ENCODE measurements around the gene CPA1.

Gene CPA1

GRCh38 chr7:130372402-130373165, 7.7 kb upstream of the CPA1 start:
- TF ChIP-seq TAF1 (IDR thresholded peaks at IDR 0.05; ENCODE audit: low read depth) (no peak), USF1 (IDR thresholded peaks at IDR 0.05) (no peak), CEBPB (IDR thresholded peaks at IDR 0.05) (no peak), FOXM1 (IDR thresholded peaks at IDR 0.05; ENCODE audit: borderline replicate concordance, low read depth) (no peak), NFIC (IDR thresholded peaks at IDR 0.05) (no peak), RAD21 (IDR thresholded peaks at IDR 0.05; ENCODE audit: low read depth) (no peak), CREB1 (IDR thresholded peaks at IDR 0.05; ENCODE audit: low read depth) (no peak), ZBTB7A (IDR thresholded peaks at IDR 0.05; ENCODE audit: low read depth) (no peak), YY1 (IDR thresholded peaks at IDR 0.05; ENCODE audit: low read depth) (no peak), EP300 (IDR thresholded peaks at IDR 0.05; ENCODE audit: borderline replicate concordance) (no peak)

- TF ChIP-seq CREB1 (IDR thresholded peaks at IDR 0.05; ENCODE audit: low read depth) (no peak), TEAD4 (IDR thresholded peaks at IDR 0.05) (no peak), TAF1 (IDR thresholded peaks at IDR 0.05; ENCODE audit: low read depth) (no peak), YY1 (IDR thresholded peaks at IDR 0.05; ENCODE audit: low read depth) (no peak)
These were observed 5.8 kb upstream of the CPA1 start for GRCh38 chr7:130374507-130374906.

GRCh38 chr7:130377178-130377577, 3.1 kb upstream of the CPA1 start:
- no peak for TF ChIP-seq CEBPB (IDR thresholded peaks at IDR 0.05)
- no peak for TF ChIP-seq EGR1 (IDR thresholded peaks at IDR 0.05)
- no peak for TF ChIP-seq RAD21 (IDR thresholded peaks at IDR 0.05; ENCODE audit: low read depth)

GRCh38 chr7:130379019-130379418, 1.3 kb upstream of the CPA1 start:
- TF ChIP-seq CREB1 (IDR thresholded peaks at IDR 0.05; ENCODE audit: low read depth) (no peak), TAF1 (IDR thresholded peaks at IDR 0.05; ENCODE audit: low read depth) (no peak), USF1 (IDR thresholded peaks at IDR 0.05) (no peak), FOXM1 (IDR thresholded peaks at IDR 0.05; ENCODE audit: borderline replicate concordance, low read depth) (no peak), EP300 (IDR thresholded peaks at IDR 0.05; ENCODE audit: borderline replicate concordance) (no peak), CEBPB (IDR thresholded peaks at IDR 0.05) (no peak), EGR1 (IDR thresholded peaks at IDR 0.05) (no peak), REST (IDR thresholded peaks at IDR 0.05; ENCODE audit: low read depth) (no peak), ZBTB7A (IDR thresholded peaks at IDR 0.05; ENCODE audit: low read depth) (no peak), MAX (IDR thresholded peaks at IDR 0.05) (no peak), TEAD4 (IDR thresholded peaks at IDR 0.05) (no peak), RAD21 (IDR thresholded peaks at IDR 0.05; ENCODE audit: low read depth) (no peak), NFIC (IDR thresholded peaks at IDR 0.05) (no peak), TCF12 (IDR thresholded peaks at IDR 0.05; ENCODE audit: low read depth) (no peak), YY1 (IDR thresholded peaks at IDR 0.05; ENCODE audit: low read depth) (no peak)

- no peak for TF ChIP-seq YY1 (IDR thresholded peaks at IDR 0.05; ENCODE audit: low read depth)
These were observed 768 bp upstream of the CPA1 start for GRCh38 chr7:130379532-130379920.

- TF ChIP-seq NFIC (IDR thresholded peaks at IDR 0.05) (no peak), TCF12 (IDR thresholded peaks at IDR 0.05; ENCODE audit: low read depth) (no peak), ZBTB7A (IDR thresholded peaks at IDR 0.05; ENCODE audit: low read depth) (no peak), RAD21 (IDR thresholded peaks at IDR 0.05; ENCODE audit: low read depth) (no peak), CREB1 (IDR thresholded peaks at IDR 0.05; ENCODE audit: low read depth) (no peak), EP300 (IDR thresholded peaks at IDR 0.05; ENCODE audit: borderline replicate concordance) (no peak), YY1 (IDR thresholded peaks at IDR 0.05; ENCODE audit: low read depth) (no peak), MAX (IDR thresholded peaks at IDR 0.05) (no peak)
These were observed 664 bp downstream of the CPA1 start for GRCh38 chr7:130380861-130381455.

GRCh38 chr7:130381468-130382312, 1.4 kb downstream of the CPA1 start:
- TF ChIP-seq CREB1 (IDR thresholded peaks at IDR 0.05; ENCODE audit: low read depth), result no peak
- TF ChIP-seq ZBTB7A (IDR thresholded peaks at IDR 0.05; ENCODE audit: low read depth), result no peak
- no peak for TF ChIP-seq TEAD4 (IDR thresholded peaks at IDR 0.05)
- no peak for TF ChIP-seq FOXM1 (IDR thresholded peaks at IDR 0.05; ENCODE audit: borderline replicate concordance, low read depth)
- no peak for TF ChIP-seq YY1 (IDR thresholded peaks at IDR 0.05; ENCODE audit: low read depth)
- no peak for TF ChIP-seq USF1 (IDR thresholded peaks at IDR 0.05)
- no peak for TF ChIP-seq EGR1 (IDR thresholded peaks at IDR 0.05)
- no peak for TF ChIP-seq TCF12 (IDR thresholded peaks at IDR 0.05; ENCODE audit: low read depth)
- TF ChIP-seq REST (IDR thresholded peaks at IDR 0.05; ENCODE audit: low read depth), result no peak
- no peak for TF ChIP-seq MAX (IDR thresholded peaks at IDR 0.05)
- TF ChIP-seq NFIC (IDR thresholded peaks at IDR 0.05), result no peak
- TF ChIP-seq CEBPB (IDR thresholded peaks at IDR 0.05), result no peak
- TF ChIP-seq TAF1 (IDR thresholded peaks at IDR 0.05; ENCODE audit: low read depth), result no peak
- TF ChIP-seq EP300 (IDR thresholded peaks at IDR 0.05; ENCODE audit: borderline replicate concordance), result no peak
- no peak for TF ChIP-seq RAD21 (IDR thresholded peaks at IDR 0.05; ENCODE audit: low read depth)
